Loucy (cell line): ENCODE measurements around the gene UNC5A.

ENCODE experiments used
- H2AFZ ChIP-seq: fragments of 200-600 bp; sonication (generic); 2 replicates; pipeline ENCODE4 v1.6.0; 2016; ENCODE audit warnings: antibody characterized with exemption, mild to moderate bottlenecking, low read length, moderate library complexity
- H3F3A ChIP-seq: fragments of 200-600 bp; 2 replicates; pipeline ENCODE4 v1.6.0; 2016; ENCODE audit warnings: antibody characterized with exemption, low read depth, mild to moderate bottlenecking
- H3K27me3 ChIP-seq: fragments of 200-600 bp; sonication (generic); 2 replicates; pipeline ENCODE4 v1.6.1; 2014; ENCODE audit warnings: low read length, mild to moderate bottlenecking; ENCODE audit not compliant: insufficient read depth, poor library complexity, severe bottlenecking
- H3K36me3 ChIP-seq: fragments of 200-600 bp; sonication (generic); 2 replicates; pipeline ENCODE4 v1.6.1; 2016; ENCODE audit warnings: low read length; ENCODE audit not compliant: insufficient read depth
- H3K4me1 ChIP-seq: fragments of 200-600 bp; sonication (generic); 2 replicates; pipeline ENCODE4 v1.5.1; 2014; ENCODE audit warnings: low read length, mild to moderate bottlenecking; ENCODE audit not compliant: insufficient read depth, poor library complexity, severe bottlenecking
- H3K4me2 ChIP-seq: fragments of 200-600 bp; sonication (generic); 2 replicates; pipeline ENCODE4 v1.6.0; 2014; ENCODE audit warnings: antibody characterized with exemption, low read length, low read depth, mild to moderate bottlenecking; ENCODE audit not compliant: poor library complexity, severe bottlenecking
- H3K4me3 ChIP-seq: fragments of 200-600 bp; sonication (generic); 2 replicates; pipeline ENCODE4 v1.5.1; 2014; ENCODE audit warnings: low read length, mild to moderate bottlenecking, mixed read lengths; ENCODE audit not compliant: poor library complexity, severe bottlenecking
- H3K79me2 ChIP-seq: fragments of 200-600 bp; sonication (generic); 2 replicates; pipeline ENCODE4 v1.6.1; 2014; ENCODE audit warnings: low read length; ENCODE audit not compliant: insufficient read depth
- H3K9ac ChIP-seq: fragments of 200-600 bp; sonication (generic); 2 replicates; pipeline ENCODE4 v1.6.0; 2014; ENCODE audit warnings: mild to moderate bottlenecking, low read depth, low read length, moderate library complexity; ENCODE audit not compliant: poor library complexity, severe bottlenecking
- H3K9me2 ChIP-seq: fragments of 200-600 bp; sonication (generic); replicated peaks from 2 replicates; pipeline ENCODE4 v1.6.1; 2016; ENCODE audit warnings: low read depth, low read length, mixed read lengths
- H3K9me3 ChIP-seq: fragments of 200-600 bp; sonication (generic); 2 replicates; pipeline ENCODE4 v1.6.1; 2014; ENCODE audit warnings: mild to moderate bottlenecking, antibody characterized with exemption, low read length, low read depth; ENCODE audit not compliant: insufficient read depth
- H4K20me1 ChIP-seq: fragments of 200-600 bp; sonication (generic); 2 replicates; pipeline ENCODE4 v1.6.0; 2014; ENCODE audit warnings: antibody characterized with exemption, low read length, mild to moderate bottlenecking; ENCODE audit not compliant: insufficient read depth, poor library complexity, severe bottlenecking
- CTCF ChIP-seq: fragments of 200-600 bp; sonication (generic); conservative IDR thresholded peaks from 2 replicates; pipeline ENCODE4 v1.5.1; 2014; ENCODE audit warnings: mild to moderate bottlenecking, antibody characterized with exemption, low read length
- EZH2phosphoT487 ChIP-seq: fragments of 200-600 bp; IDR thresholded peaks from 2 replicates; pipeline ENCODE4 v1.6.1; 2018; ENCODE audit warnings: antibody characterized with exemption, mild to moderate bottlenecking, moderate library complexity, borderline replicate concordance

The UNC5A gene

GRCh38 chr5:176860381-176860780, 50.0 kb downstream of the UNC5A start:
- Histone ChIP-seq H3K9ac (no peak overlapping the region), H3K27me3 (no peaks in the 10 kb centered on the region), H3F3A (no peaks in the 10 kb centered on the region), H3K4me2 (no peak overlapping the region), H3K9me3 (no peaks in the 10 kb centered on the region), H4K20me1 (no peaks in the 10 kb centered on the region), H3K36me3 (no peaks in the 10 kb centered on the region), H3K79me2 (no peaks in the 10 kb centered on the region), H2AFZ (no peak overlapping the region), H3K4me1 (no peaks in the 10 kb centered on the region), H3K4me3 (no peak overlapping the region), H3K9me2 (no peaks in the 10 kb centered on the region)
- no peak for TF ChIP-seq EZH2phosphoT487
- no peak for TF ChIP-seq CTCF

GRCh38 chr5:176861276-176861675, 50.9 kb downstream of the UNC5A start:
- Histone ChIP-seq H3K79me2 (no peaks in the 10 kb centered on the region), H4K20me1 (no peaks in the 10 kb centered on the region), H2AFZ (no peak overlapping the region), H3K4me2 (no peak overlapping the region), H3K4me1 (no peaks in the 10 kb centered on the region), H3K9me3 (no peaks in the 10 kb centered on the region), H3K27me3 (no peaks in the 10 kb centered on the region), H3K36me3 (no peaks in the 10 kb centered on the region), H3K9ac (no peak overlapping the region), H3K4me3 (no peak overlapping the region), H3K9me2 (no peaks in the 10 kb centered on the region), H3F3A (no peaks in the 10 kb centered on the region)
- TF ChIP-seq CTCF (no peak), EZH2phosphoT487 (no peak)

- Histone ChIP-seq H3K9ac (no peak overlapping the region), H3K79me2 (no peaks in the 10 kb centered on the region), H3K9me2 (no peaks in the 10 kb centered on the region), H2AFZ (no peak overlapping the region), H3K4me2 (no peak overlapping the region), H3K4me3 (no peak overlapping the region), H4K20me1 (no peaks in the 10 kb centered on the region), H3K36me3 (no peaks in the 10 kb centered on the region), H3F3A (no peaks in the 10 kb centered on the region), H3K4me1 (no peaks in the 10 kb centered on the region), H3K9me3 (no peaks in the 10 kb centered on the region), H3K27me3 (no peaks in the 10 kb centered on the region)
- no peak for TF ChIP-seq EZH2phosphoT487
- no peak for TF ChIP-seq CTCF
Observed at GRCh38 chr5:176862330-176862995, 52.1 kb downstream of the UNC5A start.
